ENCODE data around the gene SRGAP2C.
"Not testable (repeated sequence)": the region's sequence is repeated elsewhere in the genome, so short reads cannot be mapped to it uniquely, and the experiment has no call there.

The SRGAP2C gene

DNA sequence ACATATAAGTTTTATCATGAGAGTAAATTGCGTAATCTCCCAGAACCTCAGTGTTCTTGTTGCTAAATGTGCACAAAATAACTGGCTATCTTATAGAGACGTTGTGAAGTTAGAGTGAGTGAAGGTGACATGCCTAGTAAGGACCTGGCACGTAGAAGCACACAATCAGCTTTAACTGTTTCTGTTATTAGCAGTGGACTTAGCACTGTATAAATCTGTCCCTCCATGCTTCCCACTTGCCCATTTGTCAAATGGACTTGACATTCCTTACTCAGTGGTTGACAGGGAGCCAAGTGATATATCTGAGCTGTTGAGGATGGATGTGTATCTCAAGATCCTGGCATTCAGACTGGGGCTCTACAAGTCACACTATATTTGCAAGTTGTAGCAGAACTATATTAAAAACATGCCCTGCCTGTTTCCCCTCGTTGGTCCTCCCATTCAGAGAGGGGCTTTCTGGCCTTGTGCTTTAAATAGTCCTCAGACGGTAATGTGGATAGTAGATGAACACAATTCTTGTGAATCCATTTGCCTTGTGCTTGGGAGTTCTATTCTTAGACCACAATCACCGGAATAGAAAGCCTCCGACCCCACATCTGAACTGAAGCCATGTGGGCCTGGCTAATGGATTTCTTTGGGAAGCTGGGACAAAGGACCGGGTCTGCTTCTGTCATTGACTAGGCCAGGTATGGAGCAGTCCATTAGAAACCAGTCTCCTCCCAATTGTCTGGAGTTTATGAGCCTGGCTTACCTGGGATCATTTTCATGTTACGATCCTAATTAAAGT, 43.0 kb downstream of the SRGAP2C start:
- not testable (repeated sequence) for DNase-seq (ENCODE audit: low spot score)

DNA sequence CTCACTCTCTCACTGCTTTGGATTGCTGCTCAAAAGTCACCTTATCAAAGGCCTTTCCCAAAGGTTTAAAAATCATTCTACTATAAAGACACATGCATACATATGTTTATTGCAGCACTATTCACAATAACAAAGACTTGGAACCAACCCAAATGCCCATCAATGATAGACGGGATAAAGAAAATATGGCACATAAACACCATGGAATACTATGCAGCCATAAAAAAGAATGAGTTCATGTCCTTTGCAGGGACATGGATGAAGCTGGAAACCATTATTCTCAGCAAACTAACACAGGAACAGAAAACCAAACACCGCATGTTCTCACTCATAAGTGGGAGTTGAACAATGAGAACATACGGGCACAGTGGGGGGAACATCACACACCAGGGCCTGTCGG, 45.9 kb downstream of the SRGAP2C start:
- DNase-seq (ENCODE audit: low spot score), result not testable (repeated sequence)

DNA sequence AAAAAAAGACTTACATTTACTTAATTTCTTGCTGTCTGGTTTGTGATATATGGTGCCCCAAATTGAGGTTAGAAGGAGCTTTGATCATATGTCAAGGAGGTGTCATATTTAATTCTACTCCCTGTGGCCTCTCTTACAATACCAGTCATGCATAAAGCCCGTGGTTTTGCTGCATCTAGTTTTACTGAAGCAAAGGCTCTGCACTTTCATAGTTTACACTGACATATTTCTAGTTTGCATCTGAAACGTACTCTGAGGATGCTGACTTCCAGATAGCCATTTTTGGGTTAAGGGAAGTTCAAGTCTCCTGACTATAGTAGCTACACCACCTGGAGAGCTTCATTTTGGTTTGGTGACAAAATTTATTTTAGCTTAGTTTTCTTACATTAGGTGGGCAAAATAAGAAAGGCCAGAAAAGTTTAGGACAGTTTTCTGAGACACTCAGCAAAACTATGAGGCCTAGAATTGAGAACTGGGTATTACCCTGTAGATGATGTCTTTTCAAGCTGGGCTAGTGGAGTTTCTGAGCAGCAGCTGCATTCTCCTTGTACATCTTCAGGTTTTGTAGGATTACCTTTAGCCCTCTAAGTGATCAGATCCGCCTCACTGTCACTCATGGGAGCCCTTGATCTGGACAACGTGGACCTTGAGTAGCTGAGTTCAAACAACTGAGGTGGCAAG, 47.8 kb downstream of the SRGAP2C start:
- DNase-seq (ENCODE audit: low spot score), result not testable (repeated sequence)

DNA sequence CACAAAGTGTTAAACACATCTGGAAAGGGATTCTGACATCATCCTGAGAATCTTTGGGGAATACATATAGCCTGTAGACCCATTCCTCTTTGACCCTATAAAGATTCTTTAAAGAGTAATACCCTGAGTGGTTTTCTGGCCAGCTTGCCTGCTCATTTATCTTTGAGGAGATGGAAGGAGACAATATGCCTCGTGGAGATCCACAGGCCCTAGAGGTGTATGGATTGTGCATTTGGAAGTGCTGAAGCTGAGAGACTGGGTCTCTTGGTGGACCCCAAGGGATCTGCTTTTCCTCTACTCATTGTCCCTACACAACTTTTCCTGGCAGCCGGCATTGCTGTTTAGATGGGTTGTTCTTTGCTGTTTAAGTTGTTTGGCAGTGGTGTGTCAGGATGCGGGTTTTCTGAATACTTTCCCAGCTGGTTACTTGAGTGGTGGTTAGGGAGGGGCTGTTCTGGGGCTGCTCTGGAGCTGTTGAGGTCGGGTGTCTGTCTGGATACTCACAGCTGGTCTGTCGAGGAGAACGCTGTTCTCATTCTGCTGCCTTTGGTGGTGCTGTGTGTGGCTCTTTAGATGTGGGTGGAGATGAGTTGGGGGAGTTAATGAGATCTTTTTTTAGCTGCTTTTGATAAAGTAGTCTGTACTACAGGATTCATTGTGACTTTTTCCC, 49.5 kb downstream of the SRGAP2C start:
- not testable (repeated sequence) for DNase-seq (ENCODE audit: low spot score)

DNA sequence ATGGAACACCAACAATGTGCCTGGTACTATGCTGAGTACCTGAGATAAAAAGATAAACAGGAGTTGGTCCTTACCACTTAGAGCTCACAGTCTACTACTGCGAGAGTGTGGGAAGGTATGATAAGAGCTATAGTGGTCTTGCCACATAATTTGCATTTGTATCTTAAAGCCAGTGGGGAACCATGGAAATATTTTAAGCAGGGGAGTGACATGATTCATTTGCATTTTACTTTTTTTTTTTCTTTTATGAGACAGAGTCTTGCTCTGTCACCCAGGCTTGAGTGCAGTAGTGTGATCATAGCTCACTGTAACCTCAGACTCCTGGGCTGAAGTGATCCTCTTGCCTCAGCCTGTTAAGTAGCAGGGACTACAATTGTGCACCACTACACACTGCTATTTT, 53.6 kb downstream of the SRGAP2C start:
- DNase-seq (ENCODE audit: low spot score), result not testable (repeated sequence)

DNA sequence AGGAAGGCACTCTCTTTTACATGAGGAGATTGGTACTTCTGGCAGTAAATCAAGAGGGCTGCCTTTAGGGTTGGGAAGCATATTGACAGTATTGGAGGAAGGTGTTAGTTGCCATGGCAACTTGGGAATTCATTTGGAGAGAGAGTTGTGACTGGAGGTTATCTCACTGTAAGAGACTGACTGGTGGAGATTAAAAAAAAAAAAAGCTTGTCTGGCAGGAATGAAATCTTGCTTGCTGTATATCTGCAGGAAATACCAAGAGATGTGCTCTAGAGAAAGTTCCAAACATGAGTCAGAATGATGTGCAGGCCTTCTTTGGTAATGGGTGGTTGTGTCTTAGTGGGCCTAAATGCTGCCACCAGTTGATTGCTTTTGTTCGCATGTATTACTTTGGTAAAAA, 59.1 kb downstream of the SRGAP2C start:
- not testable (repeated sequence) for DNase-seq (ENCODE audit: low spot score)

GRCh38 chr1:121246399-121246798, 61.6 kb downstream of the SRGAP2C start:
- DNase-seq (ENCODE audit: low spot score), result not testable (repeated sequence)

DNA sequence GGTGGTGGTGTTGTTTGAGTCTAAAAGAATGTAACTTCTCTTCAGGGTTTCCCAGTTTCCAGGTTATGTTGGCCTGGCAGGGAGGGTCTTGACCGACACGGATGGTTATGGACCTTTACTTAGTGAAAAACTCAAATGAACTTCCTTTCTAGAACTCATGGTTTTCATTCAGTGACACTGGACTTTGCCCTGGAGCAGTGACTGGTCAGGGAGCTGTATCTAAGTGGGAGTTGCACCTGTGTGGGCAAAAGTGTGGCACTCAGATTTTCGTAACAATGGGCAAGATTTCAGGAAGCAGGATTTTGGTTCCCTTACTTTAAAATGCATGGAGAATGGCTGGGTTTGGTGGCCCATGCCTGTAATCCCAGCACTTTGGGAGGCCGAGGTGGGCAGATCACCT, 67.9 kb downstream of the SRGAP2C start:
- DNase-seq (ENCODE audit: low spot score), result not testable (repeated sequence)

DNA sequence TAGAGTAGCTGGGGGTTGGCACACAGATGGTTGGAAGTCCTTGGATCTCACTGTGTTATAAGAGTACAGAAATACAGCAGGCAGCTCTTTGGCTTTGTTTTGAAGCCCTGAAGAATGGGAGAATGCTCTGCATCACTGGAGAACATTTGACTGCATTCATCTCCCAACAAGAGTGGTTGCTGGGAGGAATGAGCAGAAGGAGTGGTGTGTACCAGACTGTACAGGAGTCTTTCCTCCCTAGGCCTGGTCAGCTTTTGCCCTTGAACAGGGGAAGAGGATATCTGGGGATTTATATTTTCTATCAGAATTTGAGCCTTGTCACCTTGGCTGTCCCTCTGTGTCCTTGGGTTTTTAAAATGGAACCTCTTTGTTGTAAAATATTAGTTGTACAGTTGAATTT, 69.8 kb downstream of the SRGAP2C start:
- not testable (repeated sequence) for DNase-seq (ENCODE audit: low spot score)

- DNase-seq (ENCODE audit: low spot score), result not testable (repeated sequence)
Measured at GRCh38 chr1:121257632-121258031, 72.9 kb downstream of the SRGAP2C start.

- not testable (repeated sequence) for DNase-seq (ENCODE audit: low spot score)
Measured at GRCh38 chr1:121258134-121258533, 73.4 kb downstream of the SRGAP2C start.

- DNase-seq (ENCODE audit: low spot score), result not testable (repeated sequence)
Measured at GRCh38 chr1:121260205-121260604, 75.4 kb downstream of the SRGAP2C start.

DNA sequence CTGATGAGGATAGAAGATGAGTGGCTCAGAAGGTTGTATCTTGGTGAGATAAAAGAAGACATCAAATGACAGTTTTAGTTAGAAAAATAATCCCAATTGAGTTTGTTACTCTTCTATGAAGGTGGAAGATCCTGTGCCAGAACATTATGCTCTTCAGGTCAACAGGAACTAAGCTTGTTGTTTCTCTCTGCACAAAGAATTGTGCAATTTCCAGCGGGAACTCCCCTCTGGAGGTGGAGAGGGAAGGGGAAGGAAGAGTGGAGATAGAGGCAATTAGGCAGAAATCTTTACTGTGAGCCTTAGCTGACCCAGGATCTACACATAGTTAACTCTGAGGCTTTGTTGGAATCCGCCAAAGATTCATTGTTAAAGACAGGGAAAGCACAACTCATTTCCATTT, 77.4 kb downstream of the SRGAP2C start:
- not testable (repeated sequence) for DNase-seq (ENCODE audit: low spot score)

- not testable (repeated sequence) for DNase-seq (ENCODE audit: low spot score)
Measured at GRCh38 chr1:121263789-121264244, 79.0 kb downstream of the SRGAP2C start.

- DNase-seq (ENCODE audit: low spot score), result not testable (repeated sequence)
Measured at GRCh38 chr1:121267072-121267471, 82.3 kb downstream of the SRGAP2C start.

DNA sequence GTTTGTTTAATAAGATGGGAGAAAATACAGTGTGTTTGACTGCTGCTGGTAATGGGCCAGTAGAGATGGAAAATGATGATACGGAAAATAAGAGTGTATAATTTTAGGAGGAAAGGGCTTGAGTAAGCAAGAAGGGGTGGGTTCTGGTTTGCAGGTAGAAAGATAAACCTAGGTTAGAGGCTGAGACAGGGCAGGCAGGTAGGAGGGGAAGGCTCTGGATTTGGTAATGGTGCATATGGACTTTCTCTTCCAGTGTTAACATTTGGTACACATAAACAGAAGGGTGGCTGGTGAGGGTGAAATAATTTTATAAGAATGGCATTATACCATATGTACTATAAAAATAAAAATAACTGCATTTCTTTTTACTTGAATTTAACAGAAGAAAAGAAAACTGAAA, 84.5 kb downstream of the SRGAP2C start:
- not testable (repeated sequence) for DNase-seq (ENCODE audit: low spot score)

GRCh38 chr1:121269973-121270372, 85.2 kb downstream of the SRGAP2C start:
- DNase-seq (ENCODE audit: low spot score), result not testable (repeated sequence)

GRCh38 chr1:121271143-121271715, 86.5 kb downstream of the SRGAP2C start:
- not testable (repeated sequence) for DNase-seq (ENCODE audit: low spot score)

- DNase-seq (ENCODE audit: low spot score), result not testable (repeated sequence)
Measured at GRCh38 chr1:121275435-121275834, 90.7 kb downstream of the SRGAP2C start.

DNA sequence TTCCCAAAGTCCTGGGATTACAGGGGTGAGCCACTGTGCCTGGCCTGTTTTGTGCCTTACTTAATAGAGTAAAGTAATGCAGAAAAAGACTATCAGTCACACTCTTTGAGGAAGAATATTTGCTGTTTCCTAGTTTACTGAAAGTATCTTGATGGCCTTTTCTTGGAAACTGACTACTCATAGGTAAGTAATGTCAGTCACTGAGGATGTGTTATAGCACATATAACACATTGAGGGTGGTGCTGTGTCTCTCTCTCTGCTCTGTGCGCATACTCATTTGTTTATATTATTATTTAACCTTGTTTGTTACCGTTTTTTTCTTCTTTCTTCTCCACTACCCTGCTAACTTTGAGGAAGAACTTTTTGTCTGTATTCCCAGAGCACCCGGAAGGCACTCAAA, 93.4 kb downstream of the SRGAP2C start:
- not testable (repeated sequence) for DNase-seq (ENCODE audit: low spot score)

DNA sequence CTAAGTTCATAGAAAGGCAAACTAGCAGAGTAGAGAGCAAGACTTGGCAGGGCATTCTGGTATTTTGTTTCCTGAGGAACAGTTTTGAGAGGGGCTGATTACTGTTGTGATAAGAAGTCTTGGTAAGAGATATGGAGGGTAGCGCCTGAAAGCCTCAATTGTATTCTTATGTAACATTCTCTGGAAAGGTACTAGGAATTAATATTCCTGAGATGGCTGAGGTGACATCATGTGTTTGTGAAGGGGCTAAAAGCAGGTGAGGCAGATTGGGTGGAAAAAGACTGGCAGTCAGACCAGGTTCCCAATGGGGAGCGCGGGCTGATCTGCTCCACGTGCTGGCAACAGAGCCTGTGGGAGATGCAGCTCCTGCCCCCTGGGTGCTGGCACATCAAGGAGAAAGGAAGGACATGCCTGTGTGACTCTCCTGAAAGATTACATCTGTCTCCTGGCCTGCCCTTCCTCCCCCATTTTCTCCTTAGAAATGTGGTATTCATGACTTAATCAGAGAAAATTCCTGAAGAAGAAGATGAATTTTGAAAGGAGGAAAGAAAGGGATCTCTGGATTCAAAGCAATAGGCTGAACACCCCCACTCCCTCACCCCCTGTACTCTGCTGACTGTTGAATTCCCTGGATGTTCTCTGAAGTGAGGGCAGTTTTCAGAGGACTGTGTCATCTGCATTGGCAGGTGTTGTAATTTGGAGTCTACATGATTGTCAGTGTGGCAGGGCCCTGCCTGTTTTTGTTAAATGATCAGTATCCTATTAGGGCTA, 94.2 kb downstream of the SRGAP2C start:
- not testable (repeated sequence) for DNase-seq (ENCODE audit: low spot score)

Data from SW480 (cell line).